ENCODE measurements around the gene HOXD12.

The HOXD12 gene

GRCh38 chr2:176148751-176149421 lies 49.3 kb downstream of the HOXD12 start:
- WGBS, 2 experiments (ENCODE audit: insufficient coverage in 2 of 2): 16 to 27% methylated on average over 8 to 9 of the region's 11 CpGs
- H3K4me3 ChIP-seq (ENCODE audit: extremely low read depth, insufficient read depth, low read length, poor library complexity, severe bottlenecking): no peak overlapping the region
- H3K27ac ChIP-seq (ENCODE audit: low read depth, low read length, severe bottlenecking): no peak overlapping the region
- H3K9me3 ChIP-seq (ENCODE audit: control insufficient read depth, low read length): no peaks in the 10 kb centered on the region
- H3K36me3 ChIP-seq (ENCODE audit: control insufficient read depth, insufficient read depth, low read length): no peaks in the 10 kb centered on the region
- H3K4me1 ChIP-seq (ENCODE audit: control insufficient read depth, insufficient read depth, low read length, poor library complexity, severe bottlenecking): no peaks in the 10 kb centered on the region

GRCh38 chr2:176149481-176149938 lies 49.9 kb downstream of the HOXD12 start:
- Histone ChIP-seq H3K9me3 (ENCODE audit: control insufficient read depth, low read length) (no peaks in the 10 kb centered on the region), H3K4me3 (ENCODE audit: extremely low read depth, insufficient read depth, low read length, poor library complexity, severe bottlenecking) (no peak overlapping the region), H3K4me1 (ENCODE audit: control insufficient read depth, insufficient read depth, low read length, poor library complexity, severe bottlenecking) (no peaks in the 10 kb centered on the region), H3K36me3 (ENCODE audit: control insufficient read depth, insufficient read depth, low read length) (no peaks in the 10 kb centered on the region), H3K27ac (ENCODE audit: low read depth, low read length, severe bottlenecking) (no peak overlapping the region)
- 8 to 10% methylated on average over 21 to 22 of the region's 22 CpGs for WGBS, 2 experiments (ENCODE audit: insufficient coverage in 2 of 2)

GRCh38 chr2:176149939-176150583 lies 50.5 kb downstream of the HOXD12 start:
- H3K27ac ChIP-seq (ENCODE audit: low read depth, low read length, severe bottlenecking): no peak overlapping the region
- H3K4me3 ChIP-seq (ENCODE audit: extremely low read depth, insufficient read depth, low read length, poor library complexity, severe bottlenecking): no peak overlapping the region
- H3K9me3 ChIP-seq (ENCODE audit: control insufficient read depth, low read length): no peaks in the 10 kb centered on the region
- 11 to 14% methylated on average over 12 to 20 of the region's 24 CpGs for WGBS, 2 experiments (ENCODE audit: insufficient coverage in 2 of 2)
- H3K4me1 ChIP-seq (ENCODE audit: control insufficient read depth, insufficient read depth, low read length, poor library complexity, severe bottlenecking): no peaks in the 10 kb centered on the region
- H3K36me3 ChIP-seq (ENCODE audit: control insufficient read depth, insufficient read depth, low read length): no peaks in the 10 kb centered on the region

GRCh38 chr2:176150584-176151441 lies 51.2 kb downstream of the HOXD12 start:
- peak overlapping the region; percentile 0 for H3K4me3 ChIP-seq (ENCODE audit: extremely low read depth, insufficient read depth, low read length, poor library complexity, severe bottlenecking)
- no peak overlapping the region for H3K27ac ChIP-seq (ENCODE audit: low read depth, low read length, severe bottlenecking)
- no peaks in the 10 kb centered on the region for H3K36me3 ChIP-seq (ENCODE audit: control insufficient read depth, insufficient read depth, low read length)
- no peaks in the 10 kb centered on the region for H3K4me1 ChIP-seq (ENCODE audit: control insufficient read depth, insufficient read depth, low read length, poor library complexity, severe bottlenecking)
- 18 to 19% methylated on average over 9 to 10 of the region's 14 CpGs for WGBS, 2 experiments (ENCODE audit: insufficient coverage in 2 of 2)
- no peaks in the 10 kb centered on the region for H3K9me3 ChIP-seq (ENCODE audit: control insufficient read depth, low read length)

GRCh38 chr2:176151442-176152287 lies 52.1 kb downstream of the HOXD12 start, which contains the start of gene HOXD4:
TSS of gene HOXD4 (plus strand) at chr2:176151550. CDS start at chr2:176151634, 84 bp downstream.
- H3K4me3 ChIP-seq (ENCODE audit: extremely low read depth, insufficient read depth, low read length, poor library complexity, severe bottlenecking): peak within 1 kb of the TSS; percentile 0
- no peak within 1 kb of the TSS for H3K27ac ChIP-seq (ENCODE audit: low read depth, low read length, severe bottlenecking)
- no peaks in the 10 kb centered on the region for H3K36me3 ChIP-seq (ENCODE audit: control insufficient read depth, insufficient read depth, low read length)
- no peaks in the 10 kb centered on the region for H3K4me1 ChIP-seq (ENCODE audit: control insufficient read depth, insufficient read depth, low read length, poor library complexity, severe bottlenecking)
- H3K9me3 ChIP-seq (ENCODE audit: control insufficient read depth, low read length): no peaks in the 10 kb centered on the region
- WGBS, 2 experiments (ENCODE audit: insufficient coverage in 2 of 2): 2% methylated on average over 22 to 43 of the region's 55 CpGs
